GM12878 (cell line): ENCODE data around the gene ZNF419. TPM values are rescaled to one million over a fixed set of nuclear protein-coding genes. Genes with fewer than 3 reads are reported as not detected.

ENCODE experiments used
- ATAC-seq: fragments of 200-7000 bp; cut with Tn5 transposase; 3 replicates; pipeline ENCODE4 v1.9.1; 2020; ENCODE audit warnings: mild to moderate bottlenecking, moderate library complexity
- BruUV-seq: library from RNA; stranded (reverse); fragments of 400-500 nt; replicated peaks from 2 replicates; lab custom pipeline; 2021; lab: Mats Ljungman, UMichigan
- CTCF ChIA-PET: fragments of 300-600 bp; sonication (Branson Sonifier 250); formaldehyde crosslinking; extraction: SDS; loops from one replicate; lab custom pipeline; 2021; ENCODE audit warnings: inconsistent platforms; lab: Yijun Ruan, JAX
- POLR2A ChIA-PET: fragments of 350-600 bp; formaldehyde crosslinking; extraction: SDS; loops from one replicate; lab custom pipeline; 2021; ENCODE audit warnings: inconsistent platforms; lab: Charles Lee
- RAD21 ChIA-PET: fragments of 300-600 bp; sonication (Branson Sonifier 250); formaldehyde crosslinking; loops from one replicate; lab custom pipeline; 2023; ENCODE audit warnings: antibody characterized with exemption; ENCODE audit not compliant: unreplicated experiment; lab: Charles Lee
- SMC1A ChIA-PET: fragments of 300-600 bp; sonication (Branson Sonifier 250); formaldehyde crosslinking; loops from one replicate; lab custom pipeline; 2023; ENCODE audit not compliant: unreplicated experiment, uncharacterized antibody; lab: Charles Lee
- DNase-seq: peaks from one replicate; pipeline ENCODE4 v3.0.0-alpha.2; 2011; ENCODE audit warnings: low read depth, low spot score
- FAIRE-seq: peaks from 3 replicates; lab custom pipeline; 2011; peaks lifted over from hg19 to GRCh38; lab: Jason Lieb, UNC
- H2AFZ ChIP-seq: 2 replicates; pipeline ENCODE4 v1.6.0; 2011; ENCODE audit warnings: low read depth, low read length, control low read depth; ENCODE audit not compliant: control insufficient read depth
- H3K27ac ChIP-seq: 2 replicates; pipeline ENCODE4 v1.5.1; 2011; ENCODE audit warnings: control low read depth; ENCODE audit not compliant: control insufficient read depth, insufficient read depth
- H3K27me3 ChIP-seq, 2 experiments: replicated peaks in 1 of 2; 2 replicates each; pipeline versions ENCODE4 v1.6.0 to v1.6.1; 2011; ENCODE audit warnings: low read length in 1 of 2; ENCODE audit not compliant: control insufficient read depth in 2 of 2, insufficient read depth in 2 of 2
- H3K36me3 ChIP-seq, 2 experiments: 2 replicates each; pipeline ENCODE4 v1.5.1; 2011; ENCODE audit warnings: low read length in 1 of 2; ENCODE audit not compliant: control insufficient read depth in 2 of 2, insufficient read depth in 2 of 2
- H3K4me1 ChIP-seq: 2 replicates; pipeline ENCODE4 v1.6.1; 2011; ENCODE audit warnings: mild to moderate bottlenecking, low read length, moderate library complexity, mixed read lengths; ENCODE audit not compliant: control insufficient read depth, insufficient read depth
- H3K4me2 ChIP-seq: 2 replicates; pipeline ENCODE4 v1.6.0; 2011; ENCODE audit warnings: control low read depth; ENCODE audit not compliant: control insufficient read depth, insufficient read depth
- H3K4me3 ChIP-seq: fragments of 200-600 bp; sonication (generic); 2 replicates; pipeline ENCODE4 v1.5.1; 2016
- H3K79me2 ChIP-seq: 2 replicates; pipeline ENCODE4 v1.6.0; 2011; ENCODE audit warnings: low read length; ENCODE audit not compliant: control insufficient read depth, insufficient read depth
- H3K9ac ChIP-seq: 2 replicates; pipeline ENCODE4 v1.8.0; 2011; ENCODE audit warnings: low read length, control low read depth, mixed read lengths; ENCODE audit not compliant: control insufficient read depth, insufficient read depth
- H3K9me3 ChIP-seq: replicated peaks from 3 replicates; pipeline ENCODE4 v1.5.1; 2011; ENCODE audit warnings: mild to moderate bottlenecking, low read length; ENCODE audit not compliant: control insufficient read depth, insufficient read depth
- H4K20me1 ChIP-seq: 2 replicates; pipeline ENCODE4 v1.6.0; 2011; ENCODE audit not compliant: control insufficient read depth, insufficient read depth
- GATAD2B ChIP-seq: fragments of 450-650 bp; conservative IDR thresholded peaks from 2 replicates; pipeline ENCODE4 v1.6.1; 2017; ENCODE audit warnings: low read depth, mild to moderate bottlenecking, moderate library complexity
- HDAC2 ChIP-seq: fragments of 200-600 bp; sonication (generic); IDR thresholded peaks from 2 replicates; pipeline ENCODE4 v1.6.1; 2017
- HDGF ChIP-seq: fragments of 450-650 bp; IDR thresholded peaks from 2 replicates; pipeline ENCODE4 v1.6.1; 2016; ENCODE audit warnings: antibody characterized with exemption
- IRF4 ChIP-seq: IDR thresholded peaks from 2 replicates; pipeline ENCODE4 v1.6.1; 2011; ENCODE audit warnings: low read depth, low read length
- KLF5 ChIP-seq: fragments of 450-650 bp; IDR thresholded peaks from 2 replicates; pipeline ENCODE4 v1.6.1; 2014; ENCODE audit warnings: mild to moderate bottlenecking; ENCODE audit not compliant: partially characterized antibody
- MLLT1 ChIP-seq: fragments of 450-650 bp; IDR thresholded peaks from 2 replicates; pipeline ENCODE4 v1.6.1; 2016; ENCODE audit warnings: mild to moderate bottlenecking
- MTA2 ChIP-seq: fragments of 450-650 bp; IDR thresholded peaks from 2 replicates; pipeline ENCODE4 v1.6.1; 2016; ENCODE audit warnings: low read depth, mild to moderate bottlenecking, moderate library complexity
- NBN ChIP-seq: fragments of 450-650 bp; IDR thresholded peaks from 2 replicates; pipeline ENCODE4 v1.6.1; 2016
- NFXL1 ChIP-seq: fragments of 450-650 bp; IDR thresholded peaks from 2 replicates; pipeline ENCODE4 v1.6.1; 2017; ENCODE audit warnings: antibody characterized with exemption, mild to moderate bottlenecking, borderline replicate concordance
- RB1 ChIP-seq: fragments of 450-650 bp; formaldehyde crosslinking; IDR thresholded peaks from 2 replicates; pipeline ENCODE4 v1.6.1; 2017; ENCODE audit warnings: mild to moderate bottlenecking, borderline replicate concordance
- RFX5 ChIP-seq: IDR thresholded peaks from 2 replicates; pipeline ENCODE4 v1.6.1; 2011; ENCODE audit warnings: low read depth, low read length, improper control_type of control experiment
- SP1 ChIP-seq: IDR thresholded peaks from one replicate; pipeline ENCODE4 v1.6.1; 2011; ENCODE audit warnings: low read depth, low read length
- SRF ChIP-seq, 2 experiments: IDR thresholded peaks; 2 replicates each; pipeline ENCODE4 v1.6.1; 2011; ENCODE audit warnings: low read depth in 2 of 2, low read length in 2 of 2, mild to moderate bottlenecking in 1 of 2, moderate library complexity in 1 of 2
- SUPT20H ChIP-seq: IDR thresholded peaks from 2 replicates; pipeline ENCODE4 v1.6.1; 2011; ENCODE audit warnings: low read depth, mild to moderate bottlenecking, low read length, moderate library complexity, borderline replicate concordance; ENCODE audit not compliant: control insufficient read depth
- WRNIP1 ChIP-seq: IDR thresholded peaks from 2 replicates; pipeline ENCODE4 v1.6.1; 2011; ENCODE audit warnings: low read depth, low read length, improper control_type of control experiment, borderline replicate concordance
- ZBED1 ChIP-seq: IDR thresholded peaks from 2 replicates; pipeline ENCODE4 v1.6.1; 2016; ENCODE audit warnings: borderline replicate concordance
- WGBS: methylation state at CpG from one replicate; pipeline ENCODE4 v1.1.6; 2016; ENCODE audit warnings: low lambda C conversion rate; ENCODE audit not compliant: insufficient replicate concordance, insufficient coverage; ENCODE audit errors: missing lambda C conversion rate; 5-methylcytosine and 5-hydroxymethylcytosine counted together
- in situ Hi-C: fragments of 300-500 bp; cut with MboI; formaldehyde crosslinking; loops from 9 replicates; pipeline ENCODE4 v1.14.3; 2018; ENCODE audit warnings: mixed read lengths
- intact Hi-C: fragments of 100-400 bp; cut with micrococcal nuclease; formaldehyde crosslinking; loops from one replicate; pipeline ENCODE4 v1.14.2; 2022; ENCODE audit not compliant: unreplicated experiment
- polyA plus RNA-seq, 11 experiments: library from polyadenylated mRNA; depleted of rRNA in 4 of 11; unstranded in 6 of 11; stranded (reverse) in 5 of 11; fragments of >200 nt; fragmentation: Nextera tagmentation in 4 of 11; fragmentation: Illumina TruSeq in 1 of 11; extraction: Ambion mirVana in 4 of 11; extraction: Trizol in 1 of 11; gene quantifications; 1 replicate in 1 of 11; 2 replicates in 10 of 11; pipeline versions ENCODE4 v1.2.1 to v1.2.3, GENCODE V29; 2011 to 2016; ENCODE audit warnings: inconsistent platforms in 2 of 11, missing spikeins in 2 of 11, low read depth in 1 of 11
- total RNA-seq, 4 experiments: library from RNA; depleted of rRNA in 3 of 4; stranded (reverse); fragments of >200 nt in 3 of 4; fragmentation: Illumina TruSeq in 1 of 4; extraction: Trizol in 1 of 4; gene quantifications; 2 replicates each; pipeline versions ENCODE4 v1.2.1 to v1.2.3, GENCODE V29; 2013 to 2021
- TF ChIP-seq, protein P1 (sequence below): fragments of 450-650 bp; conservative IDR thresholded peaks from 2 replicates; pipeline ENCODE4 v1.6.1; 2017; ENCODE audit warnings: mild to moderate bottlenecking, moderate library complexity
- TF ChIP-seq, protein P2 (sequence below): fragments of 450-650 bp; IDR thresholded peaks from 2 replicates; pipeline ENCODE4 v1.6.1; 2018; ENCODE audit warnings: borderline replicate concordance, mild to moderate bottlenecking; ENCODE audit not compliant: partially characterized antibody

ZNF419 gene
- total and polyA plus RNA-seq, 10 of the 15 experiments (the other 5 are each of a cell fraction or from before 2014, with no cell fraction given): 0.98 to 12.8 (median 7.3) TPM

DNA sequence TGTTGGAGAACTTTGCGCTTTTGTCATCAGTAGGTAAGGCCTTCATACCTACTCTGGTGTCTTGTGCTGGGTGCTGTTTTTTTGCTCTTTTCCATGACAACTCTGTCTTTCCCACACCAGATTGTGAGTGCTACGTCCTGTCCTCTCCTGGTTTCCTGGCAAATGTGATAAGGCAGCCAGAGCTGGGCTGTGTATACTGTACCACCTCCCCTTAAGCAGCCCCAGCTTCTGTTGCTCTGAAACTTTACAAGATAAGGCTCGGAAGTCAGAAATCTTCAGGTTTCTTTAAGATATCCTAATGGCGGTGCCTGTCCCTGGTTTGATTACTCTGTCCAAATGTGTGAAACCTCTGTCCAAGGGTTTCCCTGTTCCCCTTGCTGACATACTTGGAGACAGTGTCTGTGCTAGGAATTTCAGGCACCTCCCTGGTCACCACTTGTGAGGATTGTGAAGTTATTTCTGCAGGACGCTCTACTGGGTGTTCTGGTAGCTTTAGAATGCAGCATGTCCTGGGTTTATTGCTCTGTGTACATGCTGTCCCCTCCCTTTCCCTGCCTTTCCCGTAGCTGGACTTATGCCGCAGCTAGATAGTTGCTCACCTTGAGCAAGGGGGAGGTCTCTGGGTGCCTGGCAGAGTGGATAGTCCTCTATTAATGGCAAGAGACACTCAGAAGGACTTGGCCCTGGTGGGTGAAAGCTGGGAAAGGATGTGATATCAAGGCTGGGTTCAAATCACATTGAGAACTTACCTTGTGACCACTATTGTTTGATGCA, 45.4 kb upstream of the ZNF419 start:
- ChIA-PET SMC1A (no interaction called here), RAD21 (no interaction called here)
- Histone ChIP-seq H2AFZ (no peak overlapping the region), H3K4me1 (no peaks in the 10 kb centered on the region), H4K20me1 (no peaks in the 10 kb centered on the region; the same call in 1 of the 2 replicates), H3K9me3 (peaks cover 33% of the 10 kb centered on the region), H3K27ac (no peak overlapping the region), H3K4me2 (no peak overlapping the region)
- WGBS: 84% methylated on average over 7 of the region's 7 CpGs
- in situ Hi-C loops: no loop called here
- no peak for DNase-seq
- no peak for ATAC-seq
- FAIRE-seq: no peak
- TF ChIP-seq ZBED1 (no peak), SRF (IDR thresholded peaks at IDR 0.05; ENCODE audit: low read depth in 2 of 2, low read length in 2 of 2) (no peak), RB1 (no peak), HDGF (no peak), SUPT20H (no peak), MTA2 (no peak), RFX5 (no peak), MLLT1 (no peak), NFXL1 (no peak), NBN (no peak), GATAD2B (no peak), HDAC2 (no peak), WRNIP1 (no peak), KLF5 (no peak), SP1 (no peak), IRF4 (no peak)
- TF ChIP-seq, protein P1, sequence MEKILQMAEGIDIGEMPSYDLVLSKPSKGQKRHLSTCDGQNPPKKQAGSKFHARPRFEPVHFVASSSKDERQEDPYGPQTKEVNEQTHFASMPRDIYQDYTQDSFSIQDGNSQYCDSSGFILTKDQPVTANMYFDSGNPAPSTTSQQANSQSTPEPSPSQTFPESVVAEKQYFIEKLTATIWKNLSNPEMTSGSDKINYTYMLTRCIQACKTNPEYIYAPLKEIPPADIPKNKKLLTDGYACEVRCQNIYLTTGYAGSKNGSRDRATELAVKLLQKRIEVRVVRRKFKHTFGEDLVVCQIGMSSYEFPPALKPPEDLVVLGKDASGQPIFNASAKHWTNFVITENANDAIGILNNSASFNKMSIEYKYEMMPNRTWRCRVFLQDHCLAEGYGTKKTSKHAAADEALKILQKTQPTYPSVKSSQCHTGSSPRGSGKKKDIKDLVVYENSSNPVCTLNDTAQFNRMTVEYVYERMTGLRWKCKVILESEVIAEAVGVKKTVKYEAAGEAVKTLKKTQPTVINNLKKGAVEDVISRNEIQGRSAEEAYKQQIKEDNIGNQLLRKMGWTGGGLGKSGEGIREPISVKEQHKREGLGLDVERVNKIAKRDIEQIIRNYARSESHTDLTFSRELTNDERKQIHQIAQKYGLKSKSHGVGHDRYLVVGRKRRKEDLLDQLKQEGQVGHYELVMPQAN: no peak
- TF ChIP-seq, protein P2, sequence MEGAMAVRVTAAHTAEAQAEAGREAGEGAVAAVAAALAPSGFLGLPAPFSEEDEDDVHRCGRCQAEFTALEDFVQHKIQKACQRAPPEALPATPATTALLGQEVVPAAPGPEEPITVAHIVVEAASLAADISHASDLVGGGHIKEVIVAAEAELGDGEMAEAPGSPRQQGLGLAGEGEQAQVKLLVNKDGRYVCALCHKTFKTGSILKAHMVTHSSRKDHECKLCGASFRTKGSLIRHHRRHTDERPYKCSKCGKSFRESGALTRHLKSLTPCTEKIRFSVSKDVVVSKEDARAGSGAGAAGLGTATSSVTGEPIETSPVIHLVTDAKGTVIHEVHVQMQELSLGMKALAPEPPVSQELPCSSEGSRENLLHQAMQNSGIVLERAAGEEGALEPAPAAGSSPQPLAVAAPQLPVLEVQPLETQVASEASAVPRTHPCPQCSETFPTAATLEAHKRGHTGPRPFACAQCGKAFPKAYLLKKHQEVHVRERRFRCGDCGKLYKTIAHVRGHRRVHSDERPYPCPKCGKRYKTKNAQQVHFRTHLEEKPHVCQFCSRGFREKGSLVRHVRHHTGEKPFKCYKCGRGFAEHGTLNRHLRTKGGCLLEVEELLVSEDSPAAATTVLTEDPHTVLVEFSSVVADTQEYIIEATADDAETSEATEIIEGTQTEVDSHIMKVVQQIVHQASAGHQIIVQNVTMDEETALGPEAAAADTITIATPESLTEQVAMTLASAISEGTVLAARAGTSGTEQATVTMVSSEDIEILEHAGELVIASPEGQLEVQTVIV: no peak
- TF ChIP-seq, all 136 proteins: peak for 0
- Histone ChIP-seq H3K9ac (no peak overlapping the region), H3K36me3 (peaks cover 9 to 19% of the 10 kb centered on the region in 2 experiments), H3K27me3 (no peaks in the 10 kb centered on the region), H3K4me3 (no peak overlapping the region), H3K79me2 (peaks cover 5% of the 10 kb centered on the region)
- ChIA-PET CTCF (no interaction called here), POLR2A (no interaction called here)
- BruUV-seq: no TSS peak
- intact Hi-C loops: no loop called here
